SW480 (cell line): Measurements from ENCODE around the gene ENGASE.

Experiments
- DNase-seq: peaks from one replicate; pipeline ENCODE4 v3.0.0-alpha.2; 2016; ENCODE audit warnings: low spot score

Gene ENGASE

GRCh38 chr17:79094261-79094660 lies 19.6 kb downstream of the ENGASE start:
- no peak for DNase-seq

GRCh38 chr17:79095345-79096055 lies 20.9 kb downstream of the ENGASE start:
- DNase-seq: peak; percentile 39

- no peak for DNase-seq
Measured at GRCh38 chr17:79096477-79096876, 21.9 kb downstream of the ENGASE start.

DNA sequence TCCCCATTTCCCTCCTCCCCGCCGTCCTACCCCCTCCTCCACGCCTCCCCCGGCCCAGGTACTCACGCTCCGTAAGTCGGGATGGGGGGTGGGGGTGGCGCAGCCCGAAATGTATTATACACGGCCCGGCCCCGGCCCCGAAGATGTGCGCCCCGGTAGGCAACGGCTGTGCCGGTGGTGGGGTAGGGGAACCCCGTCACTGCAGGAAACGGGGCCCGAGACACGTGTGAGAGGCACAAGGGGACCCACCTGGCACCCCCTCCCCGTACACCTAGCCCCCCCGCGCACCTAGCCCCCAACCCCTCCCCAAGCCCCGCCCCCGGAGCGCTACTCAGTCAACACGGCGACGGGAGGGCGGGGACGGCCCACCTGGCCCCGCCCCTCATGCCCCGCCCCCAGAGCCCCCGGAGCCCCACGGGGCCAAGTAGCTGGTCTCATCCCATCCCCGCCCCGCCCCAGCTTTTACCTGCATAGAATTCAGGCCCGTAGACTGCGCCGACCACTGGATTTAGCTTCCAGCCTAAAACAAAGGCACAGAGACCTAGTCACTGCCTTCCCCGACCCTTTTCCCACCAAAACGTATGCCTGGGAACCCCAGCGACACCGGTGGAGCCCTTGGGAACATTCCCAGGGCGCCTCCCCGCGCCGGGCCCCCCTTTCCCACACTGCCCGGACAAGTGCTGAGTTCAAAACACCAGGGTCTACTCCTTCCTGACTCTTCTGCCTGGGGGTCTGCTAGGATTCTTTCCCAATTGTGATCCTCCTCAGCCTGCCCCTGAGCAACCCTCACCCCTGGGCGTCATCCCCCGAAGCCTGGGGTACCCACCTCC lies 22.8 kb downstream of the ENGASE start:
- DNase-seq: no peak

DNA sequence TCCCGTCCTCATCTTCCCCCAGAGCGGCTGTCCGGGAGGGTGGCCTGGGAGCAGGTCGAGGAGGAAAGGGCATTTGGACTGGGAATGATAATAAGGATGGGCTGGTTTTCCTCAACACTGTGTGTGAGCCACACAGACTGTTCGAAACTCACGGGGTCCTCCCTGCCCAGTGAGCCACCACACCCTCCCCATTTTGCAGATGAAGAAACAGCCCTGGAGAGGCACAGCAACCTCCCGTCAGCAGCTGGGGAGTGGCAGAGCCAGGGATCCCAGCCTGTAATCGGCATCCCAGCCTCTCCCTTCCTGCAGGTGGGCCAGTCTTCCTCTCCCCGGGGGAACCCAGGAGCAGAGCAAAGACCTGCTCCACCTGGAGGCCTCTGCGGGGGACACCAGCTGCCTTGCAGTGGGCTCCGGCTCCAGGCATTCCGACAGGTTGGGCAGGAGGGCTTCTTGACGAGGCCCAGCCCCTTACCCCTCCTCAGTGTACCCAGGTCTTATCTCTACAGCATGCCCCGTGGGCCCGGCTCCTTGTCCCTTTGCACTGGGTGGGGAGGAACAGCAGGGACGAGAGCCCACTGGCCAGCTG lies 23.8 kb downstream of the ENGASE start:
- DNase-seq: no peak

GRCh38 chr17:79100405-79100804 lies 25.8 kb downstream of the ENGASE start:
- no peak for DNase-seq

- no peak for DNase-seq
Measured at GRCh38 chr17:79101111-79101673, 26.6 kb downstream of the ENGASE start.

GRCh38 chr17:79102214-79102613 lies 27.6 kb downstream of the ENGASE start:
- DNase-seq: no peak

GRCh38 chr17:79104898-79105600 lies 30.4 kb downstream of the ENGASE start:
- no peak for DNase-seq

DNA sequence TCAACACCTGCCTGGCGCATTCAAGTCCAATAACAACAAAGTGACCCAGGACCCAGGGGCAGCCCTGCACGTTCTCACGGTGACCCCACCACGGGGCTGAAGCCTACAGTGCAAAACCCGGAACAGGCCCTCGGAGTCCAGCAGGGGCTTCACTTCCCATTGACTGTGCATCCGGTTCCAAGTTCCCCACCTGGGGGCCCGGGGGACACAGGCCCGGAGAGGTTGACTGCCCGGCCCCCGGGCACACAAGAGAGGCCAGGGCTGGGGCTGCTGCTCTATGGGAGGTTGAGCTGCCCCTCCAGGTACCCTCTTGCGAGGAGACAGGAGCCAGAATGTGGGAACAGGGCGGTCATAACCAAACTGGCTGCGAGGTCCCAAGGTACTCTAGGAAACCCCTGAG lies 31.3 kb downstream of the ENGASE start:
- DNase-seq: no peak

DNA sequence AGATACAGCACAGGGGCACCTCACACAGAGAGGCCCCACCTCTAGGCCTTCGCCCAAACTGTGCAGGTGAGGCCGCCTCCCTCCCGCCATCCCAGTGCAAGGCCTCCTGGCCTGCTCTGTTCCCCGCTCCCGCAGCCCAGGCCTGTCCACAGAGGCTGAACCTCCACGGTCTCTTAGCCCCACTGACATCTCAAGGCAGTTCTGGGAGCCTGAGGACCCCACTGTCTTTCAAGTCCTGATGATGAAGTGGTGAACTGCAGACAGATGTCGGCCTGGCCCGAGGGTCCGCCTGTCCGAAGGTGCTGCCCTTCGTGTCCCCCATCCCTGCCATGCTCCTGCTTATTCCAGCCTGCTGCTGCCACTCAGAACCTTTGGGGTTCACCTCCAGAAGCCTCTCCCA lies 32.3 kb downstream of the ENGASE start:
- DNase-seq: no peak

DNA sequence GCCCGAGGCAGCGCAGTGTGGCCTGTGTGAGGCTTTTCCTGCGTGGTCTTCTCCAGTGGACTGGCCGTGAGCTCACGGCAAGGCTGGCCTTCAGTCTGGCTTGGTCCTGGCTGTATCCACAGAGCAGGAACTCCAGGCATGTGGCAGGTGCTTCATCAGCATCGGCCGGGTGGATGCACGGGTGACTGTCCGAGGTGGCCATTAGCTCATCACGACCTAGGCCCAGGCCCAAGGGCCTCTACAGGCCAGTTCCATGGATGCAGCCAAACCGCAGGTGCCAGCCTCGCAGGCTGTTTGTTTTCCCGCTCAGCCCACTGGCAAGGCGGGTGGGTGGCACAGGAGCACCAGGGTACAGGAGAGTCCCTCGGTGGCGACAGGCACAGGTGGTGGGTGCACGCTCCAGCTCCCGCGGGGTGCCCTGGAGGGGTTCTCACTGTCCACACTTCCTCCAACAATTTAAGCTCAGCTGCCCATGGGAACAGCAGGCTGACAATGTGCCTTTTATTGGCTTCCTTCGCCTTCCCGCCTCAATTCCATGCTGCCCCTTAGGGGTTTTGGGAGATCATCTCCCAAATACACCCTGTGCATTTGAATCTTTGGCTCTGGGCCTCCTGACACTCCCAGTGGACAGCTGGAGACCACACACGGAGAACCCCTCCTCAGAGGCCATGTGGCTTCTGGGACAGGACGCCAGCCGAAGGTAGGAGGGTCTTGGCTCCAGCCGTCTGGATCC lies 33.0 kb downstream of the ENGASE start:
- DNase-seq: no peak

DNA sequence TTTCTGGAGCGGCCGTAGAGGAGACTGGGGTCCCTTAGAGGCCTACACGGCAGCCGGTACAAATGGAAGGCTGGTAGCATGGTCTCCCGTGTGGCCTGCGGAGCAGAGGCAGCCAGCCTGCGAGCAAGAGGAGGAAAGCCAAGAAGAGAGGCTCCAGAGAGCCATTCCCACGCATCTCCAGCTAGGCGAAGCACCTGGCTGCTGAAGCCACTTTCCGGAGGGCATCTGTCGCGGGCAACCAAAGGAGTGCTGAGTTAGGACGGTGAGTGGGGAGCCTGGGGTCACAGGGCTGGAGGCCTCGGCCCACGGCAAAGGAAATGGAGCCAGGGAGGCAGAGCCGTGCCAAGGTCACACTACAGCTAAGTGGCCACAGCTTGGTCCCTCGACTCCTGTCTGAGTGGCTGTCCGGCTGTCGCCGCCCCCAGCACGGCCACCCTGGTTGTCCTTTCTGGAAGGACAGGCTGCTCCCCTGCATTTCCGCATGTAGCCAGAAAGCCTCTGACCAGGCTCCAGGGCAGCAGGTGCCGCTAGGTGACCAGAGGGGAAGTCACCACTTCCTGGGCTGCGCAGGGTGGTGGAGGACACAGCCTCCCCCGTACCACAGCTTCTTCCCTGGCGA lies 33.7 kb downstream of the ENGASE start:
- DNase-seq: no peak

DNA sequence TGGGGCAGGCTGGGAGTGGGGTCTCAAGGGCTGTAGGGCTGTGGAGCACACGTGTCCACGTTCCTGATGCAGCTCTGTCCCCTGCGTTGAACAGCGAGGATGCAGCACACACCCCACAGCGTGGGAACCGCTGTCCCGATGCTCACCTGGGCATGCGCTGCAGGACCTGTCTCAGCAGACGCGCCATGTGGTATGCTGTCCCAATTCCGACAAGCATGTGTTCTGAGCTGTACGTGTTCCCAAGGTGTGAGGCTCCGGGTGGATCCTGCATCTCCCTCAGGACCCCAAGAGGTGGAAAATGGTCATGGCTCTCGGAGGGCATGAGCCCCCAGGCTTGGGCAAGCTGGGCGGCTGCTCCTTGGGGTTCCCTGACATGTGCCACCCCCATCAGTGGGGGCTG lies 34.2 kb downstream of the ENGASE start:
- no peak for DNase-seq

DNA sequence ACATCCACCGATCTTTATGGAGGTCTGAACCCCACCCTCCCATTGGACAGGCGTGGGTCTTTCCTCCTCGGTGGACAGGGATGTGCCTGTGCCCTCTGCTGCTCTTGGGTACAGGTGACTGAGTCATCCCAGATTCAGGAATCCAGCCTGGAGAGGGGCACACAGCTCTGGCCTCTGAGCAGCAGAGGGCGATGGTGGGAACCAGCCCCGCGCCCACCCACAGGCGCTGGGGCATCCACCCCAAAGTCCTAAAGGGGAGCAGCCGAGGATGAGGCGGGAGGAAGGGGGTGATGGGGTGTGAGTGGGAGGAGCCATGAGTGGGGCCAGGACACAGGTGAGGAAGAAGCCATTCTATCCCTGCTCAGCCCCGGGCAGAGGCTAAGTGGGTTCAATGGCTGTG lies 35.0 kb downstream of the ENGASE start:
- peak; percentile 43 for DNase-seq

DNA sequence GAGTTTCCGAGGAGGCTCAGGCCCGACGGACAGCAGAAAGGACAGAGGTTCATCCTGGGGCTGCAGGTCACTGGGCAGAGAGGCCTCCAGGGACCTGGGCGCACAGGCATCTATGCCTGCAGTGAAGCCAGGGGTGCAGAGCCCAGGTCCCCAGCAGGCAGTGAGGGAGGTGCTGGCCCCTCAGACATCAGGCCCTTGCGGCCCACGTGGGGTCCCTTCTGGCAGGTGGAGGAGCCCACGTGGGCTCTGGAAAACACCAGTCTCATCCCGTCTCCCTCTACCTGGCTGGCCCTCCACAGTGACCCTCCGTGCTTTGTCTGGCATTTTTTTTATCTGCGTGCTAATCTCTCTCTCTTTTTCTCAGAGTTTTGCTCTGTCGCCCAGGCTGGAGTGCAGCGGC lies 36.5 kb downstream of the ENGASE start:
- DNase-seq: no peak

- no peak for DNase-seq
Measured at GRCh38 chr17:79112471-79112870, 37.8 kb downstream of the ENGASE start.

DNA sequence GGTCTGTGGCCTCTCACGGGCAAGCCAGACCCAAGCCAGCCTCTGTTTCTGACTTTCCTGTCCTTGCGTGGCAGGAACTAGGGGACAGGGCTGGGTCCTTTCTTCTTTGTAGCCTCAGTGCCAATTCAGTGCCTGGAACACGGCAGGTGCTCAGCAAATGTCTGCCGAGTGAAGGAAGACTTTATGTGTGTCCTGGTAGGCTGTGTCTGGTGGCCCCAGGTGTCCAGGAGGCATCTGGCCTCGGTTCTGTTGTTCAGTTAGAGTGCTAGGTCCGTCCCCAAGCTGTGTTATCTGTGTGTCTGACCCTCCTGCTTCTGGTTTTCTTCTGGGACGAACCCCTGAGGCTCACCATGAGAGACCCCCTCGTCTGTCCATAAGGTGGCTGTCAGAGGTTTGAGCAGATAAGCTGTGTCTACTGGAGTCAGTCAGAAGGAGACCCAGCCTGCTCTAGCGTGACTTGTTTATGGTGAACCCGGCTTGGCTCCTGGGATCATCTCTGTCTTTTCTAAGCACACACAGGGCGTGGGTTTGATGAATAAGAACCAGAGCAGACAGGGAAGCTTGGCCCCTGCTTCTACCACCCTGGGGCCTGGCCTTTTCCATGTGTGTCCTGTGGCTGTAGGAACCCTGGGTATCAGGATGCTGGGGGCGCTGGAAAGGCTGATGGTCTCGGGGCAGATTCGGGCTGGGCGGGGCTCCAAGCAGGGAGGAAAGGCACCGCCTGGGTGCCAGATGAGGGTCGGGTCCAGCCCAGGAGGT lies 39.3 kb downstream of the ENGASE start:
- no peak for DNase-seq

GRCh38 chr17:79114458-79115301 lies 40.1 kb downstream of the ENGASE start:
- DNase-seq: peak; percentile 47
